ENCODE results near the gene TACR1. TPM values are rescaled to one million over a fixed set of nuclear protein-coding genes. Genes with fewer than 3 reads are reported as not detected.

Gene TACR1
- total RNA-seq, 1 donor from 2014 or later = not detected

GRCh38 chr2:75003276-75003675 is 196.0 kb downstream of the TACR1 start:
- no peak for DNase-seq (ENCODE audit: low spot score)
- intact Hi-C loops (cut with DNase I) = no loop called here

GRCh38 chr2:75002007-75002406 is 197.3 kb downstream of the TACR1 start:
- intact Hi-C loops (cut with DNase I) = no loop called here
- DNase-seq (ENCODE audit: low spot score) = no peak

GRCh38 chr2:74999468-74999867 is 199.9 kb downstream of the TACR1 start:
- intact Hi-C loops (cut with DNase I) = no loop called here
- no peak for DNase-seq (ENCODE audit: low spot score)

Small RNA genes within 50 kb of the gene (microRNA-seq; reads per million reads assigned to microRNA genes)
- gene MIR5000 = not detected

Other genes starting within 250 kb of the TACR1 start
- 27.0 TPM for gene POLE4, start 240.9 kb downstream of the TACR1 start, total RNA-seq

Data from cardiac septum (tissue), 1 donor.